HCT116 (cell line): ENCODE measurements around the gene ACADVL.

Experiments
- CEBPB ChIP-seq: IDR thresholded peaks from 2 replicates; pipeline ENCODE4 v1.6.1; 2012; ENCODE audit warnings: low read depth
- EGR1 ChIP-seq: IDR thresholded peaks from 2 replicates; pipeline ENCODE4 v1.6.1; 2012; ENCODE audit warnings: low read depth
- EZH2 ChIP-seq: fragments of 200-600 bp; sonication (generic); IDR thresholded peaks from 2 replicates; pipeline ENCODE4 v1.6.1; 2017; ENCODE audit warnings: antibody characterized with exemption, mixed run types
- EZH2phosphoT487 ChIP-seq: fragments of 200-600 bp; IDR thresholded peaks from 2 replicates; pipeline ENCODE4 v1.6.1; 2018; ENCODE audit warnings: antibody characterized with exemption, borderline replicate concordance
- POLR2A ChIP-seq: IDR thresholded peaks from 2 replicates; pipeline ENCODE4 v1.7.0; 2011; ENCODE audit warnings: borderline replicate concordance; ENCODE audit not compliant: insufficient read depth, insufficient read length; ENCODE audit errors: extremely low read depth
- POLR2AphosphoS5 ChIP-seq: IDR thresholded peaks from 2 replicates; pipeline ENCODE4 v1.6.1; 2011; ENCODE audit warnings: mild to moderate bottlenecking, low read depth, low read length, moderate library complexity
- RAD21 ChIP-seq: IDR thresholded peaks from 2 replicates; pipeline ENCODE4 v1.6.1; 2012; ENCODE audit warnings: low read depth, mild to moderate bottlenecking
- SRF ChIP-seq: IDR thresholded peaks from 2 replicates; pipeline ENCODE4 v1.6.1; 2012; ENCODE audit warnings: low read depth
- TCF7L2 ChIP-seq: IDR thresholded peaks from 2 replicates; pipeline ENCODE4 v1.7.0; 2011; ENCODE audit warnings: borderline replicate concordance, inconsistent platforms; ENCODE audit not compliant: insufficient read depth, insufficient read length; ENCODE audit errors: extremely low read depth
- YY1 ChIP-seq: IDR thresholded peaks from 2 replicates; pipeline ENCODE4 v1.6.1; 2011; ENCODE audit warnings: low read length, low read depth, moderate library complexity, mild to moderate bottlenecking; ENCODE audit not compliant: insufficient replicate concordance; ENCODE audit errors: extremely low read depth
- ZBTB33 ChIP-seq: IDR thresholded peaks from 2 replicates; pipeline ENCODE4 v1.6.1; 2011; ENCODE audit warnings: mild to moderate bottlenecking, low read length, moderate library complexity; ENCODE audit not compliant: insufficient replicate concordance; ENCODE audit errors: extremely low read depth
- TF ChIP-seq, protein P1 (sequence below), 3 experiments: fragments of 200-600 bp in 1 of 3; sonication (generic) in 1 of 3; IDR thresholded peaks in 2 of 3; conservative IDR thresholded peaks in 1 of 3; 2 replicates each; pipeline ENCODE4 v1.5.1; 2012 to 2017; ENCODE audit warnings: low read depth in 2 of 3, low read length in 2 of 3, antibody characterized with exemption in 1 of 3, borderline replicate concordance in 1 of 3, control low read depth in 1 of 3, mild to moderate bottlenecking in 1 of 3, mixed read lengths in 1 of 3, mixed run types in 1 of 3, moderate library complexity in 1 of 3; ENCODE audit not compliant: insufficient read depth in 1 of 3
- TF ChIP-seq, protein P2 (sequence below): IDR thresholded peaks from 2 replicates; pipeline ENCODE4 v1.6.1; 2012

DNA sequence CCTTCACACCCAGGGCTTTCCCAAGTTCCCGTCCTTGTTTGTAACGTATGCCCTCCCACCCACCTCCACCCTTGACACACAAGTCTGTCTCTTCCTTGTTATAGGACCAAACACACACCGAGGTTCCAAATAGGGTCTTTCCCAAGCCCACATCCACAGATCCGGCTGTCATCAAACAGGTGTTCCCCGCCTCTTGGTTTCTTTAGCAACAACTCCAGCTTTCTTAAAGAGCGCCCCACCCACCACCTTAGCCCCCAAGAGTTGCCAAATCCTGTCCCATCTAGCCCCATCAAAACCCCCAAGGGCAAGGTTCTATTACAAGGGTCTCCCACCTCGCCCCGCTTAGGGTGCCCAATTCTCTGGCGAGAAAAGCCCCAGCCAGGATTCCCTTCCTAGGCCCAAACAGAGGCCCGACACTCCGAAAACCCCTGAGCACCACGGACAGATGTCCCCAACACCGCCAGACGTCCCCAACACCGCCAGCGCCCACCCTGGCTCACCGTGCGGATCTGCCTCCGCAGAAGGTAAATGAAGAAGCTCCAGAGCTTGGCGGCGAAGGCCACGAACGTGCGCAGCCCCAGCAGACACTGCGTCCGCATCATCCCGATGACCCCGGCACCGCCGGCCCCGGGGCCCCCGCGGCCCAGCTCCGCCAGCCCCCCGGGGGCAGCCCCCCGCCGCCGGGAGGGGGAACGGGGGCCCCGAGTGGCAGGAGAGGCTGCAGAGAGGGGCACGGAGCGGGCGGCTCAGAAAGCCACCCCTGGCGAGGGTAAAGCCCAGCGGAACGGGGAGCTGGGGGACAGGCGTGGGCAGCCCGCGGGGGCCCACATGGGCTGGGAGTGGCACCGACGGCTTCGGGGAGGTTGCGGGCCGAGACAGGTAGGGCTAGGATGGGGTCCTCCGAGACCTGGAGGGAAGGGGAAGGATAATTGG lies 31.2 kb downstream of the ACADVL start:
- TF ChIP-seq, protein P1, sequence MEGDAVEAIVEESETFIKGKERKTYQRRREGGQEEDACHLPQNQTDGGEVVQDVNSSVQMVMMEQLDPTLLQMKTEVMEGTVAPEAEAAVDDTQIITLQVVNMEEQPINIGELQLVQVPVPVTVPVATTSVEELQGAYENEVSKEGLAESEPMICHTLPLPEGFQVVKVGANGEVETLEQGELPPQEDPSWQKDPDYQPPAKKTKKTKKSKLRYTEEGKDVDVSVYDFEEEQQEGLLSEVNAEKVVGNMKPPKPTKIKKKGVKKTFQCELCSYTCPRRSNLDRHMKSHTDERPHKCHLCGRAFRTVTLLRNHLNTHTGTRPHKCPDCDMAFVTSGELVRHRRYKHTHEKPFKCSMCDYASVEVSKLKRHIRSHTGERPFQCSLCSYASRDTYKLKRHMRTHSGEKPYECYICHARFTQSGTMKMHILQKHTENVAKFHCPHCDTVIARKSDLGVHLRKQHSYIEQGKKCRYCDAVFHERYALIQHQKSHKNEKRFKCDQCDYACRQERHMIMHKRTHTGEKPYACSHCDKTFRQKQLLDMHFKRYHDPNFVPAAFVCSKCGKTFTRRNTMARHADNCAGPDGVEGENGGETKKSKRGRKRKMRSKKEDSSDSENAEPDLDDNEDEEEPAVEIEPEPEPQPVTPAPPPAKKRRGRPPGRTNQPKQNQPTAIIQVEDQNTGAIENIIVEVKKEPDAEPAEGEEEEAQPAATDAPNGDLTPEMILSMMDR (IDR thresholded peaks at IDR 0.05 in 2 of 3, conservative IDR thresholded peaks at IDR 0.05 in 1 of 3; ENCODE audit: borderline replicate concordance in 1 of 3, insufficient read depth in 1 of 3, low read depth in 2 of 3, low read length in 2 of 3): no peak
- no peak for TF ChIP-seq TCF7L2
- TF ChIP-seq POLR2A: no peak
- TF ChIP-seq, protein P2, sequence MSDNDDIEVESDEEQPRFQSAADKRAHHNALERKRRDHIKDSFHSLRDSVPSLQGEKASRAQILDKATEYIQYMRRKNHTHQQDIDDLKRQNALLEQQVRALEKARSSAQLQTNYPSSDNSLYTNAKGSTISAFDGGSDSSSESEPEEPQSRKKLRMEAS: no peak
- TF ChIP-seq YY1: no peak
- TF ChIP-seq EZH2: no peak
- TF ChIP-seq EZH2phosphoT487: no peak
- no peak for TF ChIP-seq RAD21
- TF ChIP-seq POLR2AphosphoS5: no peak
- TF ChIP-seq EGR1: no peak
- TF ChIP-seq SRF: no peak
- TF ChIP-seq CEBPB: no peak
- no peak for TF ChIP-seq ZBTB33
